OCI-LY1 (cell line): ENCODE results near the gene NAV1.

Experiments used
- CTCF ChIP-seq: fragments of 200-600 bp; sonication (generic), shearing (Covaris generic); IDR thresholded peaks from 2 replicates; pipeline ENCODE4 v1.5.1; 2017; ENCODE audit warnings: mild to moderate bottlenecking, antibody characterized with exemption, low read length, moderate library complexity, mixed read lengths
- EZH2 ChIP-seq: fragments of 200-600 bp; sonication (generic), shearing (Covaris generic); IDR thresholded peaks from 2 replicates; pipeline ENCODE4 v1.8.0; 2017; ENCODE audit warnings: borderline replicate concordance, mixed run types, mild to moderate bottlenecking, antibody characterized with exemption, low read length, moderate library complexity, mixed read lengths

DNA sequence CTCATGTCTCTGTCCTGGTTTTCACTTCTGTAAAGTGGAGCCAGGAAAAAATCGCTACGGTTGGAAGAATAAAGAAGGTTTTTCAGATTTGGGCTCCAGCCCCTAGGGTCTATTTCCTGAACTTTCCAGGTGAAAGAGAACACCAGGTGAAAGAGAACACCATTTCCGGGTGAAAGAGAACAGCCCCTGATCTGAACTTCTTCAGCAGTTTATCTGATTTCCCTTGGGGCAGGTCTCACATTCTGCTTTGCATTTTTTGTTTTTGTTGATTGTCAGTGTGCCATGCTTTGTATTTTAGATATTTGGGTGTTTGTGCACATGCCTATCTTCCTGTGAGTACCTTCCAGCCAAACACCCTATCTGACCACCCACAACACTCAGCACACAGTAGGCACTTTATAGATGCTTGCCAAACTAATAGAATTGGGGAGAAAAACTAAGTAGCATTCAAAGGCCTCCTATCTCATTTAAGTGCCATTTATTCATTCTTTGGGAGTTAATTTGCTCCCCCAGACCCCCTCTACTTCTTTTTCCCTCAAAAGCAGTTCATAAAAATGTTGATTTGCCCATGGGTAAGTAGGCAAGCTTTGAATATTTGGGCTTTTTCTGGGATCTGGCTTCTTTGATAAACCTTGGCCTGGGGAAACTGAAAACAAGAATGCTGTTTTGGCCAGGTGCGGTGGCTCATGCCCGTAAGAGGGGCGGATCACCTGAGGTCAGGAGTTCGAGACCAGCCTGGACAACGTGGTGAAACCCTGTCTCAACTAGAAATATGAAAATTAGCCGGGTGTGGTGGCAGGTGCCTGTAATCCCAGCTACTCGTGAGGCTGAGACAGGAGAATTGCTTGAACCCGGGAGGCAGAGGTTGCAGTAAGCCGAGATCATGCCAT is 2.2 kb downstream of the NAV1 start:
- TF ChIP-seq CTCF (no peak), EZH2 (no peak)
